Activated T-cell treated with anti-CD3 and anti-CD28 coated beads for 4 hours (primary cell): ENCODE results near the gene CNOT11.
"Not testable (repeated sequence)": the region's sequence is repeated elsewhere in the genome, so short reads cannot be mapped to it uniquely, and the experiment has no call there.

ENCODE experiments used
- DNase-seq: peaks from one replicate; pipeline ENCODE4 v3.0.0-alpha.2; 2020

The CNOT11 gene

DNA sequence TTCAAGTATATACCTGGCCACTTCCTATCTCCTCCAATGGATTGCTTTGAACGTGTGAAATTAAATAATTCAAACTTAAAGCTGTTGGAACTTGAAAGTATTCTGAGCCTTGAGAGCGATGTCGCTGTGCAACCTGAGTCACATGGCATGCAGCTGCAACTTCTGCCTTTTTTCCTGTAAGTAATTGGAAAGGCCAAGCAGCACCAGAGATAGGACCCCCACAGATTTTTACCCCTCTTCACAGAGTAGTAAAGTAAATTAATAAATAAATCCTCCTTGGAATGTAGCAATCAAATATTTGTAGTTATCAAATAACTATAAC, 59.0 kb downstream of the CNOT11 start:
- DNase-seq, result no peak

DNA sequence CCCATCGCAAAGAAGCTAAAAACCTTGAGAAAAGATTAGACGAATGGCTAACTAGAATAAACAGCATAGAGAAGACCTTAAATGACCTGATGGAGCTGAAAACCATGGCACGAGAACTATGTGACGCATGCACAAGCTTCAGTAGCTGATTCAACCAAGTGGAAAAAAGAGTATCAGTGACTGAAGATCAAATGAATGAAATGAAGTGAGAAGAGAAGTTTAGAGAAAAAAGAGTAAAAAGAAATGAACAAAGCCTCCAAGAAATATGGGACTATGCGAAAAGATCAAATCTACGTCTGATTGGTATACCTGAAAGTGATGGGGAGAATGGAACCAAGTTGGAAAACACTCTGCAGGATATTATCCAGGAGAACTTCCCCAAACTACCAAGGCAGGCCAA, 63.9 kb downstream of the CNOT11 start:
- DNase-seq, result not testable (repeated sequence)
